HepG2 (cell line): ENCODE measurements around the gene FAM219B. TPM values are rescaled to one million over a fixed set of nuclear protein-coding genes. Genes with fewer than 3 reads are reported as not detected.

ENCODE experiments used
- ATAC-seq: fragments of 200-7000 bp; cut with Tn5 transposase; 3 replicates; pipeline ENCODE4 v1.9.1; 2020; ENCODE audit warnings: mild to moderate bottlenecking, moderate library complexity
- BruUV-seq: library from RNA; stranded (reverse); fragments of 400-500 nt; replicated peaks from 2 replicates; lab custom pipeline; 2021; lab: Mats Ljungman, UMichigan
- CTCF ChIA-PET: fragments of 300-600 bp; formaldehyde crosslinking; extraction: SDS; loops from one replicate; lab custom pipeline; 2021; ENCODE audit warnings: low total read pairs, inconsistent platforms, low intra/inter-chr PET ratio; lab: Yijun Ruan, JAX
- POLR2A ChIA-PET: fragments of 350-600 bp; sonication (Branson Sonifier 250); formaldehyde crosslinking; loops from one replicate; lab custom pipeline; 2020; ENCODE audit warnings: antibody characterized with exemption, inconsistent platforms; lab: Yijun Ruan, JAX
- DNase-seq: peaks from one replicate; pipeline ENCODE4 v3.0.0-alpha.2; 2015; ENCODE audit warnings: low spot score
- FAIRE-seq: peaks from 3 replicates; lab custom pipeline; 2011; peaks lifted over from hg19 to GRCh38; lab: Jason Lieb, UNC
- H2AFZ ChIP-seq: one replicate; pipeline ENCODE4 v1.6.1; 2011; ENCODE audit warnings: low read length, inconsistent platforms
- H3K27ac ChIP-seq: fragments of 300-600 bp; 3 replicates; pipeline ENCODE4 v1.8.0; 2011; ENCODE audit warnings: mixed run types, mild to moderate bottlenecking, mixed read lengths, low read length, inconsistent platforms; ENCODE audit not compliant: insufficient read depth; ENCODE audit errors: extremely low read length
- H3K27me3 ChIP-seq, 2 experiments: fragments of 200-600 bp in 1 of 2; 2 replicates in 1 of 2; 3 replicates in 1 of 2; pipeline versions ENCODE4 v1.6.0 to v1.8.0; 2011; ENCODE audit warnings: low read length in 2 of 2, mild to moderate bottlenecking in 2 of 2, moderate library complexity in 2 of 2, inconsistent platforms in 1 of 2; ENCODE audit not compliant: insufficient read depth in 2 of 2, control insufficient read depth in 1 of 2
- H3K36me3 ChIP-seq, 2 experiments: fragments of 200-600 bp in 1 of 2; replicated peaks in 1 of 2; 2 replicates in 1 of 2; 3 replicates in 1 of 2; pipeline versions ENCODE4 v1.5.1 to v1.8.0; 2011; ENCODE audit warnings: low read length in 2 of 2, inconsistent platforms in 1 of 2; ENCODE audit not compliant: insufficient read depth in 2 of 2, control insufficient read depth in 1 of 2
- H3K4me1 ChIP-seq: 2 replicates; pipeline ENCODE4 v1.5.1; 2012; ENCODE audit warnings: low read length, inconsistent platforms; ENCODE audit not compliant: insufficient read depth
- H3K4me2 ChIP-seq: 2 replicates; pipeline ENCODE4 v1.6.0; 2011; ENCODE audit warnings: low read depth, low read length, inconsistent platforms
- H3K4me3 ChIP-seq, 3 experiments: fragments of 200-600 bp in 1 of 3; sonication (generic), shearing (Covaris generic) in 1 of 3; replicated peaks in 1 of 3; 2 replicates each; pipeline ENCODE4 v1.5.1; 2011 to 2016; ENCODE audit warnings: low read length in 3 of 3, inconsistent platforms in 2 of 3, low read depth in 2 of 3, mild to moderate bottlenecking in 2 of 3, control low read depth in 1 of 3, mixed read lengths in 1 of 3; ENCODE audit not compliant: insufficient read depth in 1 of 3
- H3K79me2 ChIP-seq: one replicate; pipeline ENCODE4 v1.6.1; 2011; ENCODE audit warnings: low read length, inconsistent platforms; ENCODE audit not compliant: insufficient read depth
- H3K9ac ChIP-seq: 2 replicates; pipeline ENCODE4 v1.6.0; 2011; ENCODE audit warnings: mild to moderate bottlenecking, low read depth, low read length, inconsistent platforms; ENCODE audit not compliant: insufficient read depth
- H3K9me3 ChIP-seq: 2 replicates; pipeline ENCODE4 v1.5.1; 2012; ENCODE audit warnings: mild to moderate bottlenecking, low read length
- H4K20me1 ChIP-seq: 2 replicates; pipeline ENCODE4 v1.6.0; 2011; ENCODE audit warnings: inconsistent platforms, mild to moderate bottlenecking, low read length, moderate library complexity; ENCODE audit not compliant: insufficient read depth
- CREM ChIP-seq, 2 experiments: sonication (generic) in 1 of 2; formaldehyde crosslinking in 1 of 2; IDR thresholded peaks; 2 replicates each; pipeline versions ENCODE4 v1.4.0 to v1.6.1; 2016 to 2020; ENCODE audit warnings: antibody characterized with exemption in 1 of 2, mild to moderate bottlenecking in 1 of 2, missing genetic modification reagents in 1 of 2
- FOSL2 ChIP-seq: sonication (generic); formaldehyde crosslinking; IDR thresholded peaks from 2 replicates; pipeline ENCODE4 v1.4.0; 2020; ENCODE audit warnings: missing genetic modification reagents
- ISX ChIP-seq: sonication (generic); formaldehyde crosslinking; conservative IDR thresholded peaks from 2 replicates; pipeline ENCODE4 v1.5.0; 2020; ENCODE audit warnings: missing genetic modification reagents
- ZFX ChIP-seq: sonication (generic); formaldehyde crosslinking; IDR thresholded peaks from 2 replicates; pipeline ENCODE4 v1.4.0; 2020; ENCODE audit warnings: mild to moderate bottlenecking, low read depth, missing genetic modification reagents, moderate library complexity
- ZNF180 ChIP-seq: sonication (generic); formaldehyde crosslinking; IDR thresholded peaks from 2 replicates; pipeline ENCODE4 v1.4.0; 2020; ENCODE audit warnings: low read depth, missing genetic modification reagents, borderline replicate concordance
- WGBS: methylation state at CpG from one replicate; pipeline ENCODE4 v1.1.6; 2017; ENCODE audit warnings: low lambda C conversion rate; 5-methylcytosine and 5-hydroxymethylcytosine counted together
- in situ Hi-C: cut with HindIII; loops from 2 replicates; pipeline ENCODE4 v1.10.0; 2017; ENCODE audit warnings: low pct_unique_long_range_greater_than_20kb; ENCODE audit not compliant: extremely low pct_ligation_motif_present
- intact Hi-C: fragments of 100-400 bp; cut with micrococcal nuclease; formaldehyde crosslinking; loops from one replicate; pipeline ENCODE4 v1.10.0; 2022; ENCODE audit not compliant: unreplicated experiment
- polyA plus RNA-seq, 8 experiments: library from polyadenylated mRNA; depleted of rRNA in 3 of 8; stranded (reverse) in 7 of 8; unstranded in 1 of 8; fragments of >200 nt; fragmentation: Illumina TruSeq in 4 of 8; extraction: Trizol in 4 of 8; gene quantifications; 2 replicates each; pipeline versions ENCODE4 v1.2.1 to v1.2.3, GENCODE V29; 2011 to 2016; ENCODE audit warnings: low read depth in 4 of 8, missing spikeins in 1 of 8, mixed read lengths in 1 of 8; ENCODE audit not compliant: insufficient read depth in 1 of 8
- total RNA-seq, 5 experiments: library from RNA; depleted of rRNA; stranded (reverse); fragments of >200 nt; fragmentation: Illumina TruSeq; extraction: Trizol; gene quantifications; 2 replicates each; pipeline ENCODE4 v1.2.3, GENCODE V29; 2016; ENCODE audit warnings: low read depth in 1 of 5
- TF ChIP-seq, protein P1 (sequence below): sonication (generic); formaldehyde crosslinking; IDR thresholded peaks from 2 replicates; pipeline ENCODE4 v1.8.0; 2022; ENCODE audit warnings: mild to moderate bottlenecking, missing genetic modification reagents
- TF ChIP-seq, protein P2 (sequence below): sonication (generic); formaldehyde crosslinking; conservative IDR thresholded peaks from 2 replicates; pipeline ENCODE4 v1.4.0; 2020; ENCODE audit warnings: mild to moderate bottlenecking, missing genetic modification reagents, moderate library complexity

FAM219B gene
- total and polyA plus RNA-seq, 2 of the 13 experiments (the other 11 are each of a cell fraction or from before 2014, with no cell fraction given): 36.6 to 50.2 TPM

DNA sequence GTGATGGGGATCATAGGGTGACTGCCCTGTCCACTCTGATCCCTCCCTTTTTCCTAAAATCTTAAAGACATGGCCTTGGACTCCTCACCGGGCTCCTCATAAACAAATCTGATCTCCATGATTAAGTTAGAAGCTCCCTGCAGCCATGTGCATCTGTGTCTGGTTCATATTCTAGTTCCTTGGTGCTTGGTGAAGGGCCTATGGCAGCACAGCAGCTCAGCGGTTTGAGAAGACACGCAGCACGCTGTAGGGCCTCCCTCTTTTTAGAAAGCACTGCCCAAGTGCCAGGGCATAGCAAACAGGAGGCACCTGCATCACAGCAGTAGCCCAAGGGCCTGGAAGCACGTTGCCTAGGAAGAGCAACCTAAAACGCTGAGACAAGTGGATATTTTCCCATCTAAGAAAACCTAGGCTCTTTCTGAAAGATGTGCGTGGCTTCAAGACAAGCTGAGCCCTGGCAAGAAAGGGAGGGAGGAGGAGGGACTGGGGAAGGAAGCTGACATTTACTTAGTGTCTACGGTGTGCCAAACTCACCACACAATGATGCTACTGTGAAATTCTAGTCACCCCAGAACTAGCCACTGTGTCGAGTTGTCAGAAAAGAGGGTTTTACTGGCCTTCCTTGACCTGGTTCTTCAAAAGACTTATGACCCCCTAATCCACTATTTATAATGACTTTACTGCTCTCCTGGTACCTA, 48.8 kb downstream of the FAM219B start:
- no peak for ATAC-seq
- intact Hi-C loops: loop anchor here (2.0 kb wide), 1 partner anchor 15 kb away; the partner anchor contains the start of gene ULK3
- no peak overlapping the region for H3K4me3 ChIP-seq
- peak overlapping the region; percentile 14; the same call in 1 of the 2 replicates for H3K4me2 ChIP-seq
- CTCF ChIA-PET: no interaction called here
- TF ChIP-seq ZNF180: no peak
- TF ChIP-seq, protein P1, sequence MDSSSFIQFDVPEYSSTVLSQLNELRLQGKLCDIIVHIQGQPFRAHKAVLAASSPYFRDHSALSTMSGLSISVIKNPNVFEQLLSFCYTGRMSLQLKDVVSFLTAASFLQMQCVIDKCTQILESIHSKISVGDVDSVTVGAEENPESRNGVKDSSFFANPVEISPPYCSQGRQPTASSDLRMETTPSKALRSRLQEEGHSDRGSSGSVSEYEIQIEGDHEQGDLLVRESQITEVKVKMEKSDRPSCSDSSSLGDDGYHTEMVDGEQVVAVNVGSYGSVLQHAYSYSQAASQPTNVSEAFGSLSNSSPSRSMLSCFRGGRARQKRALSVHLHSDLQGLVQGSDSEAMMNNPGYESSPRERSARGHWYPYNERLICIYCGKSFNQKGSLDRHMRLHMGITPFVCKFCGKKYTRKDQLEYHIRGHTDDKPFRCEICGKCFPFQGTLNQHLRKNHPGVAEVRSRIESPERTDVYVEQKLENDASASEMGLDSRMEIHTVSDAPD: 0 out of 2 replicates have a peak, but pooled peaks have one; percentile 30
- no peaks in the 10 kb centered on the region for H3K27me3 ChIP-seq
- H2AFZ ChIP-seq: no peak overlapping the region
- no peaks in the 10 kb centered on the region for H3K9me3 ChIP-seq
- peaks cover 7 to 18% of the 10 kb centered on the region in 2 experiments; a peak in 4 of 5 replicates for H3K36me3 ChIP-seq
- peaks cover 20% of the 10 kb centered on the region for H3K4me1 ChIP-seq
- peaks cover 12% of the 10 kb centered on the region for H3K79me2 ChIP-seq
- 73% methylated on average over 7 of the region's 9 CpGs for WGBS
- POLR2A ChIA-PET: interaction anchor here (1.0 to 1.1 kb wide), 2 partner anchors 12 to 15 kb away, joined by 3 to 4 read pairs; no protein-coding TSS in a partner anchor
- H3K9ac ChIP-seq: no peak overlapping the region
- no peak for DNase-seq
- TSS peak; percentile 20 for BruUV-seq
- 0 out of 2 replicates have a peak, but pooled peaks cover 3% of the 10 kb centered on the region for H4K20me1 ChIP-seq
- H3K27ac ChIP-seq: no peak overlapping the region
- in situ Hi-C loops: no loop called here
- FAIRE-seq: no peak

DNA sequence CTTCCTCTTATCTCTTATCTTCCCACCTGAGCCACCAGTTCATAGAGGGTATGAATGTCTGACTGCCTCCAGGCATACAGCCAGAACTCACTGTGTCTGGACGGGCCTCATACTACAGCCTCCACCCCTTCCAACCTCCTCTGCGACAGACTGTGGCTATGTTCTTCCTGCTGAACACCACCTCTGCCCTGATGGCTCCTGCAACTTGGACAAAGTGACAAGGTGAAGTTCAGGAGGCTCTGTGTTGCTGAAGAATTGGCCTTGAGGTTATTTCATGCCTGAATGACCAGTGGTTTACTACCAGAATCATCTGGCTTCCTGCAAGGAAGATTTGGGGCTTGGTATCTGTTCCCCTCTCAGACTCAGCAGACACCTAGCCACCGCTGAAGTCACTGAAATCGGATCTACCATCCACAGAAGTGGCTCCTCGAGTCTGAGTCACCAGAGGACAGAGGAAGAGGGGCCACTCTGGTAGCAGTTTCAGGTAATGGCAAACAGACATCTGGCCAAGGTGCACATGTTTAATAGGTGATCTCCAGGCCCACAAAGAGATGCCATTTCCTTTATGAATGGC, 49.5 kb downstream of the FAM219B start:
- H3K4me3 ChIP-seq: no peak overlapping the region
- ChIA-PET POLR2A (interaction anchor here (1.0 kb wide), 1 partner anchor 13 kb away, joined by 3 read pairs; no protein-coding TSS in a partner anchor), CTCF (no interaction called here)
- no peaks in the 10 kb centered on the region for H3K27me3 ChIP-seq
- DNase-seq (no peak), FAIRE-seq (no peak), ATAC-seq (peak; percentile 69)
- TF ChIP-seq FOSL2 (CRISPR knock-in tag): peak; percentile 64
- TF ChIP-seq ISX (CRISPR knock-in tag): no peak
- TF ChIP-seq, protein P2, sequence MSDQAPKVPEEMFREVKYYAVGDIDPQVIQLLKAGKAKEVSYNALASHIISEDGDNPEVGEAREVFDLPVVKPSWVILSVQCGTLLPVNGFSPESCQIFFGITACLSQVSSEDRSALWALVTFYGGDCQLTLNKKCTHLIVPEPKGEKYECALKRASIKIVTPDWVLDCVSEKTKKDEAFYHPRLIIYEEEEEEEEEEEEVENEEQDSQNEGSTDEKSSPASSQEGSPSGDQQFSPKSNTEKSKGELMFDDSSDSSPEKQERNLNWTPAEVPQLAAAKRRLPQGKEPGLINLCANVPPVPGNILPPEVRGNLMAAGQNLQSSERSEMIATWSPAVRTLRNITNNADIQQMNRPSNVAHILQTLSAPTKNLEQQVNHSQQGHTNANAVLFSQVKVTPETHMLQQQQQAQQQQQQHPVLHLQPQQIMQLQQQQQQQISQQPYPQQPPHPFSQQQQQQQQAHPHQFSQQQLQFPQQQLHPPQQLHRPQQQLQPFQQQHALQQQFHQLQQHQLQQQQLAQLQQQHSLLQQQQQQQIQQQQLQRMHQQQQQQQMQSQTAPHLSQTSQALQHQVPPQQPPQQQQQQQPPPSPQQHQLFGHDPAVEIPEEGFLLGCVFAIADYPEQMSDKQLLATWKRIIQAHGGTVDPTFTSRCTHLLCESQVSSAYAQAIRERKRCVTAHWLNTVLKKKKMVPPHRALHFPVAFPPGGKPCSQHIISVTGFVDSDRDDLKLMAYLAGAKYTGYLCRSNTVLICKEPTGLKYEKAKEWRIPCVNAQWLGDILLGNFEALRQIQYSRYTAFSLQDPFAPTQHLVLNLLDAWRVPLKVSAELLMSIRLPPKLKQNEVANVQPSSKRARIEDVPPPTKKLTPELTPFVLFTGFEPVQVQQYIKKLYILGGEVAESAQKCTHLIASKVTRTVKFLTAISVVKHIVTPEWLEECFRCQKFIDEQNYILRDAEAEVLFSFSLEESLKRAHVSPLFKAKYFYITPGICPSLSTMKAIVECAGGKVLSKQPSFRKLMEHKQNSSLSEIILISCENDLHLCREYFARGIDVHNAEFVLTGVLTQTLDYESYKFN: 0 out of 2 replicates have a peak, but pooled peaks have one; percentile 33
- TF ChIP-seq CREM (IDR thresholded peaks at IDR 0.05): no peak
- no peak for TF ChIP-seq CREM (CRISPR knock-in tag; IDR thresholded peaks at IDR 0.05)
- 0 out of 2 replicates have a peak, but pooled peaks have one; percentile 28 for TF ChIP-seq ZFX (CRISPR knock-in tag)
- 62% methylated on average over 2 of the region's 5 CpGs for WGBS
- no peak overlapping the region for H3K9ac ChIP-seq
- BruUV-seq: no TSS peak
- H2AFZ ChIP-seq: no peak overlapping the region
- in situ Hi-C loops (no loop called here), intact Hi-C loops (loop anchor here (2.0 kb wide), 1 partner anchor 14 kb away; the partner anchor contains the start of gene ULK3)
- H3K79me2 ChIP-seq: peaks cover 12% of the 10 kb centered on the region
- no peak overlapping the region for H3K4me2 ChIP-seq
- no peaks in the 10 kb centered on the region for H3K9me3 ChIP-seq
- H4K20me1 ChIP-seq: 0 out of 2 replicates have a peak, but pooled peaks cover 3% of the 10 kb centered on the region
- no peak overlapping the region for H3K27ac ChIP-seq
- peaks cover 12 to 24% of the 10 kb centered on the region in 2 experiments; a peak in 4 of 5 replicates for H3K36me3 ChIP-seq
- peaks cover 20% of the 10 kb centered on the region for H3K4me1 ChIP-seq
